GM21423 (cell line): ENCODE measurements around the gene SH3GLB1.

Experiments used
- ATAC-seq: cut with Tn5 transposase; IDR thresholded peaks from one replicate; pipeline ENCODE4 v1.9.1; 2021; ENCODE audit warnings: mild to moderate bottlenecking, moderate library complexity; ENCODE audit not compliant: unreplicated experiment

SH3GLB1 gene

DNA sequence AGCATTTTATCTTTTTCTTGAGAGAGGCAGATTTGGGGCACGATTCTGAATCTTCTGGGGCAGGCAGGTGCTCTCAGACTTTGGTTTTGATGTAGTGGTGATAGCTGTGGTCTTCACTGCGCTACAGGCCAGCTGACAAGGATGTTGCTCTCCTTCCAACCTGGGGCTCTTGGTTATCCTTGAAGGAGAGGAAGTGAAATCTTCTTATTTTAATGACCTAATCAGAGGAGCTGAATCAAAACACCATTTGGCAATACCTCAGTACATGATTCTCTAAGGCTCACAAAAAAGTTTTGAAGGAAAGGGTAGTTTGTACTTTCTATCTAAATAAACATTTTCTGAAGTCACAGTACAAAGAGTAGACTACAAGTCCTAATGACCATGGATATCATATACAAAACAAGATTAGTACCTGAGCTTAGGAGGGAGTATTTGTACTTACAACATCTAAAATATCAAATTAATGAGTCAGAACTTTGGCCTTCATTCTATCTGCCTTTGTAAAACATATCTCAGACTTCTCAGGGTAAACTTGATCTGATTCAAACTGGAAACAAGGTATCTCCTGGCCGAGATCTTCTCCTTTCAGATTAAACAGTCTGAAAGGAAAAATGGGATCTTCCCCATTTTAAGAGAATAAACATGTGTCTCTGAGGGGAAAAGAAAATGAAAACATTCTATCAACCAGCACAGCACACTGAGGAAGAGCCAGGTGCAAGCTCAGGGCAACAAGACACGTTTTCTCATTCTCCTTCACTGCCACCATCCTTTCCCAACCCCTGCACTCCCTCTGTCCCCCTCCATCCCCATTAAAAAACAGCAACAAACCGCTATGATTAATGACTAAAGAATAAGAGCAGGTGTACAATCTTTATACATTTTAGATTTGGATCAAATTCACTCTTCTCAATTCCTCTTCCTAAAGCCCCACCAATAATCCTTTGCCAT lies 69.2 kb downstream of the SH3GLB1 start:
- peak; percentile 3 for ATAC-seq

DNA sequence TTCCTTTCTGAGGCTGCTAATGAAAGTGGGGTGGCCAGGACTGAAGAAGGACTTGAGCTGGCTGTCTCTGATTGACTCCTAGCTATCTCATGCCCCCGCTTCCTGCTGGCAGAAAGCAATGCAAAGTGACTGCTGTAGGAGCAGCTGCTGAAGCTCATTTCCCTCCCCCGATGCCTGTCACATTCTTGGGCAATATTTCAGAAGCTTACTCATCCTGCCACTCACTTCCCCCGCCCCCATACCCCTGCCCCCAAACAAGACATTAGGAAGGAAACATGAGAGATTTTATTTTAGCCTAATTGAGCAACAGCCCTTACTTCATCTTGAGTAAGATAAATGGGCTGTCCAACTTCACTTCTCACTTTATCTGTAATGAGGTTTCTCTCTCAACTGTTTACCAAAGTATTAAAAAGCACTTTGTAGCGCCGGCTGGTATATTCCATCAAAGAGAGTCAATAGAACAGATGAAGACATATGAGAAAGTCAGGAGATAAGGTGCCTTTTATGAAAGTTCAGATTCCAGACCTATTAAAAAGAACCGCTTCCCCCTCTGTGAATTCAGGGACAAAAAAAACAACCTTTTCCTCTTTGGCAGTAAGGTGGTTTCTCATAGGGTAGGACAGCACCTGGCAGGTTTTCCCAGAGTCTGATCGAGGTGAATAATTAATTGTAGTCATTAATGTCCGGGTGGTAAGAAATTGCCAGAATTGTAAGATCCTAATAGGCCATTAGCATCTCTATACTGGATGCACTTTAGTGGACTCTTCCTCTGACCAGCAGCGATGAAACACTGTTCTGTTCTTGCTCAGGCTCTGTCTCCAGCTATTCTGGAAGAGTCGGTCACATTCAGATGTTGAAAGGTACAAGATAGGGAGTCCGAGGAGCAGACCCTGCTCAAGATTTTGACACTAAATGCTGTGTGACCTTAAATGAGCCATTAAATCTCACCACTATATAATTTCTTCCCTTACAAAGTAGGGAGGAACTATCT lies 70.2 kb downstream of the SH3GLB1 start:
- peak; percentile 98 for ATAC-seq

DNA sequence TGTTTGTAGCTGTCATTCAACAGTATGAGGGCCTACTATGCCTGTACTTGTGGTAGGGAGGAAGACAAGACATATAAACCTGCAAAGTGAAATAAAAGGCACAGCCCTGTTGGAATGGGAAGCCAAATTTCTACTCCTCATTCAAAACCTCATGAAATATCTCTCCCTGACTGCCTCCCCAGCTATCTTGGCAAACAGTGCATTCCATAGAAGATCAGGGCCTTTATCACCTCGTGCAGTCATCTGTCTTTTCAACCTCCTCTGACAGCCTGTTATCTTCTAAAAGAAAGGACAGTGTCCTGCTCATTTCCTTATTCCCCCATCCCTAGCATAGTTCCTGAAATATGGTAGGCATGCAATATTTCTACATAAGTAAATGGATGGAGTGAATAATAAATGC lies 71.0 kb downstream of the SH3GLB1 start:
- no peak for ATAC-seq

DNA sequence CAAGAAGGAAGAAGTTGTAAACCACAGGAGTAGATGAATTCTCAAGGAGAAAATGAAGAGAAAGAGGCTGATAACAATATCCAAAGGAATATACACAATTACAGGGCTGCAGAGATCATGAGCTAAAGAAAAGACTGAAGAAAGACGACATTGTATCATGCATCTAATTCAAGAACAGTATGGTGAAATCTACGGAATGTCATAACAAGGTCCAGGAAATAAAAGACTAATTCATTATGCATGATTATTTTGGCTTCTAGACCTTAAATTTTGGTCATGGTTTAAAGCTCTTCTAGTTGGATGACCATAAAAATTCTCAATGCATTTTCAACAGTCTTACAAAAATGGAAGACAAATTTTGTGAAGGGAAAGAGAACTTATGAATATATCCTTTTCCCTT lies 71.7 kb downstream of the SH3GLB1 start:
- no peak for ATAC-seq

DNA sequence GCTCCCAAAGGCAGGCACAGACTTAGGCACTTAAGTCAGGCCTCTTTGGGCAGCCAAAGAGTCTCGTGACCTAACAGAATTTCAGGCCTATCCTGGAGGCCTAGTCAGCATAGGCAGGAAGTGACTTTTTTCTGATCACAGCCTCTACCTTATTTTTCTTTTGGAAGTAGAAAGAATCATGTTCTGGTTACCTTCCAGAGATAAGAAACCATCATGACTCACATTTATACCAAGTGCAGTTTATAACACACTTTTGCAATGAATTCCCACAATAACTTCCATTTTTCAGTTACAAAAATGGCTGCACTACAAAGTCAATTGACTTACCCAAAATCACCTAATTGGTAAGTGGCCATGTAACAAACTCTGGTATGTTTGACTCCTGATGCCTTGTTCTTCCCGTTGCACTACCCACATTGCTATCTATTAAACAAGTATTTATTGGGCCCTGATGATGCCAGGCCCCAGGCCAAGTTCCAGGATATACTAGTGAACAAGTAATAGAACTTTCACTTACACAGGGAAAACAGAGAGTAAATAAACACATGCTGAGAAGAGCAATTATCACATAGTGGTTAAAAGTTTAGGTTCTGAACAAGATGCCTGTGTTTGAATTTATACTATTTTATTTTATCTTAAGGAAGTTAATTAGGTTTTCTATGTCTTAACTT lies 74.3 kb downstream of the SH3GLB1 start:
- no peak for ATAC-seq

DNA sequence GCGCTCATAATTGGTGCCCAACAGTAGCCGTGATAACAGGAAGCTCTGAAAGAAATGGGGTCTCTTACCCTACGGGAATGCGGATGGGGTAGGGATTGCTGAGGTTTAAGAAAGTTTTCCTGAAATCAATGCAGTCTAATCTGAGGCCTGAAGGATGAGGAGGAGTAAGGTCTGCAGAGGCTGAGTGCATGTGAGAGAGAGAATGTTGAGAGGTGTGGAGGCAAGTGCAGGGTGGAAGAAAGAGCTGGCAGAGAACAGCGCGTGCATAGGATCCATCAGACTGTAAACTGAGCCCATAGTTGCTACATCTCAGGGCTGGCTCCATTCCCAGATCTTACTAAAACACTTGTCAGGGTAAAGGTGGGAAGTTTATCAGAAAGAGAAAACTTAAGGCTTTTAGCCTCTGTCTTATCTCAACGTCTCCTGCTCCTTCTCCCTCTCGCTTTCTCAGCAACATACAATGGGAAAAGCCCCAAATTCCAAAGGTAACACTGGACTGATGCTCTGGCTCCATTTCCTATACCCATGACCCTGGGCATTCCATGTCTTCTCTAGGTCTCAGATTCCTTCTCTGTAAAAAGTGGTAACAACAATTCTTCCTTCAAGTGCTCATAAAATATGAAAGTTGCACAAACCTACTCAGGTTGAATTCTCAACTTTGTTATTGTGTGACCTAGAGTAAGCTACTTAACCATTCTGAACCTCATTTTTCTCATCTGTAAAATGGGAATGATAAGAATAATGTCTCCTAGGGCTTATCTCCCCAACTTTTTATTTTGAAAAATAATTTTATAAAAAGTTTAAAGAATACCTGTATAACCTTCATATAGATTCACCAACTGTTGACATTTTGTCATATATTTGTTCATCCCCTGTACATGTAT lies 75.2 kb downstream of the SH3GLB1 start:
- no peak for ATAC-seq

DNA sequence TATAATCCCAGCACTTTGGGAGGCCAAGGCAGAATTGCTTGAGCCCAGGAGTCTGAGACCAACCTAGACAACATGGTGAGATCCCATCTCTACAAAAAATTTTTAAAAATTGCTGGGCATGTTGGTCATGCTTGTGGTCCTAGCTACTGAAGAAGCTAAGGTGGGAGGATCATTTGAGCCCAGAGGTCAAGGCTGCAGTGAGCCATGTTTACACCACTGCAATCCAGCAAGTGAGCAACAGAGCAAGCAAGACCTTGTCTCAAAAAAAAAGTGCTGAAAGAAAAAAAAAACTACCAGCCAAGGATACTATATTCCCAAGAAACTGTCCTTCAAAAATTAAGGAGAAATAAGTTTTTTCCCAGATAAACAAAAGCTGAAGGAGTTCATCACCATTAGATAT lies 78.1 kb downstream of the SH3GLB1 start:
- ATAC-seq, result no peak

DNA sequence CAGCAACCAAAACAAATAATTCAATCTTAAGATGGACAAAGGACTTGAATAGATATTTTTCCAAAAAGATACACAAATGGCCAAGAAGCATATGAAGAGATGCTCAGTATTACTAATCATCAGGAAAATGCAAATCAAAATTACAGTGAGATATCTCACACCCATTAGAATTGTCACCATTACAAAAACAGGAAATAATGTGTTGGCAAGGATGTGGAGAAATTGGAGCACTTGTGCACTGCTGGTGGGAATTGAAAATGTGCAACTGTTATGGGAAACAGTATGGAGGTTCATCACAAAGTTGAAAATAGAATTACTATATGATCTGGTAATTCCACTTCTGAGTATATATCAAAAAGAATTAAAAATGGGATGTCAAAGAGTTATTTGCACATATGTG lies 83.2 kb downstream of the SH3GLB1 start:
- no peak for ATAC-seq

DNA sequence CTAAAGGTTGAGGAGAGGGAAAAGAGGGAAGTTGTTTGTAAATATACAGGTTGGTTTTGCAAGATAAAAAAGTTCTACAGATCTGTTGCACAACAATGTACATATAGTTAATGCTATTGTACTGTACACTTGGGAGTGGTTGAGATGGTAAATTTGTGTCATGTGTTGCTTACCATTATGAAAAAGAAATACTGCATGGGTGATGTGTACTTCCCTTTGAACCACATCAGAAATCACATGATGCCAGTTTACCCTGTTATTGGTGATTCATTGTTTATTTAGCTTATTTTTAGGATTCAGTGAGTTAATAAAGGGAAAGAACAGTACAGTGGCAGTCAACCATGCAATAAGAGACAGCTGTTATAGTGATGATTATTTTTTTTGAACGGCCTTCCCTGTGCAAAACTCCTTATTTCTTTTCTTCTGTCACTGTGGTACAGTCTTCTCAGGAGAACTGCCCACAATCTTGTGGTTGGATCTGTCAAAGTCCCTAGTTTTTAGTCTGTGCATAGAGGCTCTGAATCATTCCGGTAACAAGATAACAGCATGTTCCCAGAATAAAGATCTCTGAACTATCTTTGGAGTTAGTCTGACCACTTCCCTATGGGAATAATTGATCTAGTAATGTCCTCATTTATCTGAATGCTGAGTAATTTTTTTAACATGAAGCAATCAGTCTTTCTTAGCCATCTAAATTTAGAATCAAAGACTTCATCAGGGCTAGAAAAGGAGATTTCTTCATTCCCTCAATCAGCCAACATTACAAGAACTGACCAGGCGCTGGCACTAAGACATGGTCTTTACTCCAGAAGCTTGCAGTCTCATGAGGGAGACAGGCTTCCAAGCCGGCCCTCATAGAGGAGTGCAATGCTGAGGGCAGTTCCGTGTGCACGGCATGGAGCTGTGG lies 84.2 kb downstream of the SH3GLB1 start:
- no peak for ATAC-seq

DNA sequence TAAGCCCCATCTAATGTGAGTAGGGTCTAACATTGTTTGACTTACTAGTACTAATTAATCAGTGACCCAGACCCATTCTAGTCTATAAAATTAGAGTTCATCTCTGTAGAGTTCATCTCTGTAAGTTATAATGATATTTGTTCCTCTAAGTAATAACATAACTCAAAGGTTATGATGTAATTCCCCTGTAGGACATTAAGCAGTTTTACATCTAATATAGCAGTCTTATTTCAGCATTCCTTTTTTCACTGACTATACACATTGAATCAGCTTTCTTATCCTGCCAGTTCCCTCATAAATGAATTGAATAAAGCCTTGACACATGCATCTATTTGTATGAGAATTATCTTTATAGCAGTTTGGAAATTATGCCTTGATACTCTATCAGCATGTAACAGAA lies 90.9 kb downstream of the SH3GLB1 start:
- no peak for ATAC-seq
